Large intestine (tissue), 3 donors: ENCODE results near the gene MRPS18A. TPM values are rescaled to one million over a fixed set of nuclear protein-coding genes. Genes with fewer than 3 reads are reported as not detected.

Source experiments
- DNase-seq, 2 donors: peaks; one replicate each; pipeline versions ENCODE4 v3.0.0 to v3.0.0-alpha.2; 2013
- H3K27ac ChIP-seq: one replicate; pipeline ENCODE4 v1.5.1; 2013; ENCODE audit warnings: low read length
- H3K27me3 ChIP-seq: 2 replicates; pipeline ENCODE4 v1.6.1; 2013; ENCODE audit warnings: low read length; ENCODE audit not compliant: control insufficient read depth, insufficient read depth
- H3K36me3 ChIP-seq: 2 replicates; pipeline ENCODE4 v1.6.1; 2013; ENCODE audit warnings: low read length; ENCODE audit not compliant: control insufficient read depth, insufficient read depth
- H3K4me1 ChIP-seq: one replicate; pipeline ENCODE4 v1.6.1; 2013; ENCODE audit warnings: low read length; ENCODE audit not compliant: control insufficient read depth, insufficient read depth
- H3K4me3 ChIP-seq: one replicate; pipeline ENCODE4 v1.5.1; 2013; ENCODE audit warnings: low read length
- H3K9me3 ChIP-seq: one replicate; pipeline ENCODE4 v1.6.1; 2013; ENCODE audit warnings: mild to moderate bottlenecking, low read depth, low read length, moderate library complexity; ENCODE audit not compliant: control insufficient read depth
- WGBS: methylation state at CpG from one replicate; pipeline ENCODE4 v1.1.5; 2013; ENCODE audit warnings: low lambda C conversion rate; ENCODE audit not compliant: insufficient coverage; 5-methylcytosine and 5-hydroxymethylcytosine counted together
- polyA plus RNA-seq: library from polyadenylated mRNA; unstranded; fragments of 120-200 nt; gene quantifications from one replicate; pipeline ENCODE4 v1.2.1, GENCODE V29; 2013

Gene MRPS18A
- polyA plus RNA-seq, 1 donor: 46.5 TPM

DNA sequence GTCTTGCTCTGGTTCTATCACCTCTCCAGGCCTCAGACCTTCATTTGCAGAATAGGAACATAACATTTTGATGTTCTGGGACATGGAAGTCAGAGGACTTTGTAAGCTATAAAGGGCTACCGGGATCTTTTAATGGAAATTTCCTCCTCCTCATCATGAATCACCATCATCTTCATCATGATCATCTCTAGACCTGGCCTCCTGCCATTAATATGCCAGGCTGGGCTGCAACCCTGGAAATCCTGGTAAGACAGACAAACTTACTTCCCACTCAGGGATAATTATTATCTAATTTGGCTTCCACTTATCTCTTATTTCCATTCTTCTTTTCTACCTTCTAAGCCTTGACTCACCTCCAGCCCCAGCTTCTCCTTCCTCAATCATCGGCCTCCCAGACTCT lies 41.0 kb upstream of the MRPS18A start:
- no peak for DNase-seq
- Histone ChIP-seq H3K27me3 (no peaks in the 10 kb centered on the region), H3K27ac (no peak overlapping the region), H3K9me3 (peaks cover 9% of the 10 kb centered on the region), H3K36me3 (no peaks in the 10 kb centered on the region), H3K4me1 (no peaks in the 10 kb centered on the region), H3K4me3 (no peak overlapping the region)
- 100% methylated on average over 1 of the region's 2 CpGs for WGBS

DNA sequence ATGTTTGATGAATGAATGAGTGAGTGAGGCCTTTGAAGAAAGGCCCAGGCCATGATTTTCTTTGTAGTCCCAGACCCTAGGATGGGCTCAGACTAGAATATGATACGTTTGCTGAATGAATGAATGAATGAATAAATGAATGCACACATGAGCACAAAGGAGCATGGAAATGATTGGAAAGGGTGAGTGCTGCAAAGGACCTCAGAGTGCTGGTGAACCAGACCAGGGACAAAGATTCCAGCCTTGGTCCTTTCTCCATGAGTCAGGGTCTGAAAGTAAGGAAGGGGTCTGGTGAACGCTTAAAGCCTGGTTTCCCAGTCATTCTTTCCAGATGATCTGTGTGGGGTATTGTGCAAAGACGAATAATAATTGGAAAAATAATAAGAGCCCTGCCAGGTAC lies 40.0 kb upstream of the MRPS18A start:
- WGBS: no CpG with 5 or more reads among the region's 3 CpGs
- Histone ChIP-seq H3K9me3 (peaks cover 9% of the 10 kb centered on the region), H3K4me1 (no peaks in the 10 kb centered on the region), H3K4me3 (no peak overlapping the region), H3K36me3 (no peaks in the 10 kb centered on the region), H3K27me3 (no peaks in the 10 kb centered on the region), H3K27ac (no peak overlapping the region)
- DNase-seq: no peak

DNA sequence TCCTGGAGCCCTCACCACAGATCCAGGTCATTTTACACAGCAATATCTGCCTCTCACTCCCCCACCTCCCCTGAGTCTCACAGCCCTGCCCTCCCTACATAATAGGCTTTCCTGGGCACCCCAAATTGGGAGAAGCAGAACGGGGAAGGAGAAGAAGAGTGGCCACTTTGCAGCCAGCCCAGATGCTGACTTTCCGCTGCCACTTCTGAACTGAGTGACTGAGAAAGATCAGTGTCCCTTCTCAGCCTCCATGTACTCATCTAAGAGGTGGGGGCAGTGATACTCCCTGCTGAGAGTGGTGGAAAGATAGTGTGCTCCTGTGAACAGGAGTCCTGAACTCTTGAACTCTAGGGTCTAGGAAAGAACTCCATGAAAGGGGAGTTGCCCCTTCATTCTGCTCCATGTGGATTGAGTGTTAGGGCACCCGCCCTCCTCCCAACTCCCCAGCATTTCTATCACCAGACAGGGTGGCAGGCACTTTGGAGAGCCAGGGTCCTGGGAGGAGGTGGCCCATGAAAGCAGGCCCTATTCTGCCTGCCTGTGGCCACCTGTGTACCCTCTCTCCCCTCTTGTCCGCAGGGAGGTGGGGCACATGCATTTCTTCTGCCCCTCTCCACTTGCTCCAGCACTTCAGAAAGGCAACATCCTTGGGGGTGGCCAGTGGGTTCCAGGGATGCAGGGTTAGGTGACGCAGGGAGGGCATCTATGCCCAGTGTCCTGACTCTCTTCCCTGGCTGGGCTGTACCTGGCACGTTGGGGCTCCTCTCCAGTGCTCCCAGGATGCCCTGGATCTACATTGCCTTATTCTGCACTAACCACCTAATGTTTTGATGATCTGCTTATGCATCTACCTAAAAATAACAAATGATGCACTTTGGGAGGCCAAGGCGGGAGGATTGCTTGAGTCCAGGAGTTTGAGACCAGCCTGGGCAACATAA lies 38.3 kb upstream of the MRPS18A start:
- H3K27ac ChIP-seq: no peak overlapping the region
- H3K27me3 ChIP-seq: no peaks in the 10 kb centered on the region
- peaks cover 7% of the 10 kb centered on the region for H3K9me3 ChIP-seq
- no peak for DNase-seq
- H3K4me1 ChIP-seq: no peaks in the 10 kb centered on the region
- H3K4me3 ChIP-seq: no peak overlapping the region
- WGBS: no CpG with 5 or more reads among the region's 7 CpGs
- no peaks in the 10 kb centered on the region for H3K36me3 ChIP-seq

DNA sequence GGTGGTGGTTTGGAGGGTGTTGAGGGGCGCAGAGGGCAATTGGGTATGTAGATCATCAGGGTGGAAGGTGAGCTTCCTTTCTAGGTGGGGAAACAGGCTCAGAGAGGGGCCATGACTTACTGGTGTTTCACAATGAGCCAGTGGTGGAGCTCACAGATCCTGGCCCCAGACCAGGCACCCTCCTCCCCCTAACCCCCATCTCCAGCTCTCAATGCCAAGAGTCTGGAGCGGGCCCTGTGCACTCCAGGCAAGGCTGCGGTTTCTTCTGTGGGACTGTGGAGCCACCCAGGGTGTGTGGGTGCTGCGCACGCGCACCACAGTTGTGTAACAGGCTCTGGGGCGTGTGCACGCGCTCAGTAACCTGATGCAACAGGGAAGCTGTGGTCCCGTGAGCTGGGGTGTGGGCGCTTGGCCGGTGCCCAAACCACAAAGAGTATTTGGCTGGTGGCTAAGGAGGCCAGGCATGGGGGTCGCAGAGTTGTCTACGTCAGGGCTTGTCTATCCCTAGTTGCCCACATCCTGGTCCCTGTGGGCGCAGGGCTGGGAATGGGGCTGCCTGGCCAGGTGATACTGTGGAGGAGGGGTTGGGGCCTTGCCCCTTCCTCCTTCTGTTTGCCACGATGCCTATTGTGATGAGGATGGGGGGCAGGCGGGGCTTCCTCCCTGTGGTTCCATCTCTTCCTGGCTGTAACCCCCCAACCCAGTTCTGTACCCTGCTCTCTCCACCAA lies 37.5 kb upstream of the MRPS18A start:
- H3K4me3 ChIP-seq: no peak overlapping the region
- H3K36me3 ChIP-seq: no peaks in the 10 kb centered on the region
- H3K4me1 ChIP-seq: no peaks in the 10 kb centered on the region
- DNase-seq: peak; percentile 43 to 45
- no peak overlapping the region for H3K27ac ChIP-seq
- no CpG with 5 or more reads among the region's 17 CpGs for WGBS
- H3K27me3 ChIP-seq: no peaks in the 10 kb centered on the region
- no peaks in the 10 kb centered on the region for H3K9me3 ChIP-seq

DNA sequence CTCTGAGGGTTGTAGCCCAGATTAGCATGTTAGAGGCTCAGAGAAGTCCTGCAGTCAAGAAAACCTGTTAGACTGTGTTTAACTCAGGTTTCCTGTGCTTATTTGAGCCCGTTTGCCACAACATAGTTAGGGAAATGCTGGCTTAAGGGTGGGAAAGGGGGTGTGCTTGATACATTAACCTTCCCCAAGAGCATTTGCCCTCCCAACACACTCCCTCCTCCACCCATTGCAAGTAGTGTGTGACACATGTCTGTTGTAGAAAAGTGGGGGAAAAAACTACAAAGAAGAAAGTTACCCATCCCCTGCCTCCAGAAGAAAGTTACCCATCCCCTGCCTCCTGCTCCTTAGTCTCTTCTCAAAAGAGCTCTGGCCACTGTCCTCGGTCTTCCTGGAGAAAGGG lies 36.8 kb upstream of the MRPS18A start:
- no peaks in the 10 kb centered on the region for H3K27me3 ChIP-seq
- H3K4me3 ChIP-seq: no peak overlapping the region
- no peaks in the 10 kb centered on the region for H3K36me3 ChIP-seq
- H3K27ac ChIP-seq: no peak overlapping the region
- H3K9me3 ChIP-seq: no peaks in the 10 kb centered on the region
- no peak for DNase-seq
- WGBS: no CpG with 5 or more reads among the region's 2 CpGs
- H3K4me1 ChIP-seq: peaks cover under 1% of the 10 kb centered on the region

DNA sequence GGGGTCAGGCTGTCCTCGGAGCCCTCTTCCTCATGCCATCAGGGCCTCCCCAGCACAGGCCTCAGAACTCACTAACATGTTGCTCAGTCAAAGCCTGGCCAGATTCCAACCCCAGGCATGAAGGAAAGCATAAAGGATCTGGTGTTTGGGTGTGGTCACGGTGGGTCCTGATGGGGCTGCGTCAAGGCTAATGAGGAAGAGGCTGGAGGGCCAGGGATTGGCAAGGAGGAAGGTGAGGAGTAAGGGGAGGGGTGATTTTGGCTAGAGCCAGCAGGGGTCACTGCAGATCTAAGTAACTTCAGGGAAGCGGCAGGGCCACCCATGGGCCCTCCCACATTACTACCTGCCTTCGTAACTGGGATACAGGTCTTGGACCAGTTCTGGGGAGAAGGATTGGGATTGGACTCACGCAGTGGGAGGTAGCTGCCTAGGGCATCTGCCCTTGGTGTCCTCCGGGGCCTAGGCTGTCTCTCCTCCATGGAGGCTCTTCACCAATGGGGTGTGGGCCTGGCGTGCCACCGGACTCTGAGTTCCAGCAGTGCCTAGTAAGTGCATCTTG lies 36.2 kb upstream of the MRPS18A start:
- Histone ChIP-seq H3K36me3 (no peaks in the 10 kb centered on the region), H3K27me3 (no peaks in the 10 kb centered on the region), H3K4me3 (no peak overlapping the region), H3K27ac (no peak overlapping the region), H3K4me1 (peaks cover 5% of the 10 kb centered on the region), H3K9me3 (no peaks in the 10 kb centered on the region)
- DNase-seq: peak; percentile 67 to 75
- no CpG with 5 or more reads among the region's 9 CpGs for WGBS

DNA sequence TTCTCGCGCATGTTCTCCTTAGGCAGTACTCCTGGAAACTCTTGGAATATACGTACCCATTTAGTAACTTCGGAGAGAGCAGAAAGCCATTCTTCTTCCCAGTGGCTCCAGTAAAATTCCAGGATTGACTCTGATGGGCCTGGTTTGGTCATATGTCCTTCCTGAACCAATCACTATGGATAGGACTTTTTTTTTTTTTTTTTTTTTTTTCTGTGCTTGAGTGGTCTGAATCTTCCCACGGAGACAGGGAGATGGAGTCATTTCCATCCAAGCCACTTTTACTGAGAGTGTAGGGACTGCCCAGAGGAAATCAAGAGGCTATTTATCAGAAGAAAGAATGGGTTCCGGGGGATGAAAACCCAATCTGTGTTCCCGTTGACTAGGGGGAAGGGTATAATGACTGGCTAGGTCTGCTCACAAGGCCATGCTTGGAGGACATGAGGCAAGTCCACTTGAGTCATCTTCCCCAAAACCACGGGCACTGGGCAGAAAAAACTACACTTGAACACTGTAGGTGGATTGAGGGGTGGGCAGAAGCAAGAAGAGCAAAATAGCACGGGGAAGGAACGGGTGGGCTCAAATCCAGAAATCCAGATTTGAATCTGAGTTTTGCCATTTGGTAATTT lies 35.4 kb upstream of the MRPS18A start:
- WGBS: 80% methylated on average over 3 of the region's 10 CpGs
- DNase-seq: no peak
- Histone ChIP-seq H3K36me3 (no peaks in the 10 kb centered on the region), H3K4me3 (no peak overlapping the region), H3K4me1 (peaks cover 12% of the 10 kb centered on the region), H3K9me3 (no peaks in the 10 kb centered on the region), H3K27ac (no peak overlapping the region), H3K27me3 (no peaks in the 10 kb centered on the region)

DNA sequence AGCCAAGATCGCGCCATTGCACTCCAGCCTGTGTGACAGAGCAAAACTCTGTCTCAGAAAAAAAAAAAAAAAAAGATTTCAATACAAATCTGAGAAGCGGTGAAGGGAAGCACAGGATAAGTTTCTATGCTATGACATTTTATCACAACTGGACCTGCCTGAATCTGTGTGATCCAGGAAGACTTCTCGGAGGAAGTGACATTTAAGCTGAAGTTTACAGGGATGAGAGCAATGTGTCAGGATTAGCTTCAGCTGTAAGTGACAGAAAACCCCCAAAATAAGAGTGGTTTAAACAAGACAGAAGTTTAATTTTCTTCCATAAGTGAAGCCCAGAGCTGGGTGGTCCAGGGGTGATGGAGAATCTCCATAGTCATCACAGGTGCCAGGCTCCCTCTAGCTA lies 33.4 kb upstream of the MRPS18A start:
- no peaks in the 10 kb centered on the region for H3K27me3 ChIP-seq
- H3K27ac ChIP-seq: no peak overlapping the region
- WGBS: 100% methylated on average over 1 of the region's 4 CpGs
- H3K4me1 ChIP-seq: peaks cover 13% of the 10 kb centered on the region
- DNase-seq: no peak
- H3K36me3 ChIP-seq: no peaks in the 10 kb centered on the region
- no peaks in the 10 kb centered on the region for H3K9me3 ChIP-seq
- H3K4me3 ChIP-seq: no peak overlapping the region

DNA sequence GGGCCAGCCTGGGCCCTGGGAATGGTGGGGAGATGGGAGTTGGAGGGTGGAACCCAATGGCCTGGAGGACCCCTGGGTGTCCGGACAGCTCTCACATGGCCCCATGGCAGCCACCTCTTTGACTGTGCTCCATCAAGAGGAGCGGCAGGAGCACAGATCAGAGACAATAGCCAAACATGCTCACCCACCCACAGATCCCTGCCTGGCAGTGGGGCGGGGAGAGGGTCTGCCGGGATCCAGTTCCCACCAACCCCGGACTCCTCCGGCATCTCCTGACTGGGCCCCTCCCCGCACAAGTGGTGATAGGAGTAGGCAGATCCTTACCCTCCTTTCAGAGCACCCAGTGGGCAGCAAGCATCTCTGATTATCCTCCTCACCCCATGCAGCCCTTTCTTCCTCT lies 31.9 kb upstream of the MRPS18A start:
- H3K4me3 ChIP-seq: no peak overlapping the region
- H3K4me1 ChIP-seq: peaks cover 13% of the 10 kb centered on the region
- WGBS: no CpG with 5 or more reads among the region's 7 CpGs
- no peaks in the 10 kb centered on the region for H3K36me3 ChIP-seq
- no peak for DNase-seq
- no peaks in the 10 kb centered on the region for H3K9me3 ChIP-seq
- H3K27ac ChIP-seq: no peak overlapping the region
- H3K27me3 ChIP-seq: no peaks in the 10 kb centered on the region

DNA sequence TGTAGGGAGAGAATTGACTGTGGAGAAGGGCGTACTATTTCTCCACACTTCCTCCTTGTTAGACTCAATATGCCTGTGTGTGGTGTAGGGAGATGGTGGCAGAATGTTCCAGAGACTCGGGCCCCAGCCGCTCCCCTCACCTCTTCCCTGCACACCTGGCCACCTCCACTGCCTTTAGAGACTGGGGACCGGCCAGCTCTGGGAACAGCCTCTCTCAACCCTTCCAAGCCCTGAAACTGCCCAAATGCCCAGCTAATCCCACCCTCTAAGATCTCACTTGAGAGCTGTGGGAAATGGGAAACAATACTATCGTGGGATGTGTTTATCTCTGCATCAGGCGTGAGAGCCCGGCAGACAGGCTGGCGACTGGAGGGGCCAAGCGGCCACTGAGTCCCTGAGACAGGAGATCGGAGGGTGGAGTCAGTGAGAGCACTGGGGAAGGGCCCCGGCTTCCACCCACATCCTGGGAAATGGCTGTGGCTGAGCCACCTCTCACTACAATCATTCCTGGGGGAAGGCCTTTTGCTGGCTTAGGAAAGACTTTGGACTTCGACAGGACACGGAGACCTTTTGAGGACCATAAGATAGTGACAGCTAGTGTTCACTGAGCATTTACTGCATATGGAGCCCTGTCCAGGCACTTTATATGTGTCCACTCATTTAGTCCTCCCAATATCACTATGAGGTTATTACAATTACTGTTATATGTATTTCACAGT lies 31.0 kb upstream of the MRPS18A start:
- no CpG with 5 or more reads among the region's 13 CpGs for WGBS
- no peaks in the 10 kb centered on the region for H3K27me3 ChIP-seq
- no peaks in the 10 kb centered on the region for H3K36me3 ChIP-seq
- H3K27ac ChIP-seq: peak overlapping the region; percentile 11
- no peaks in the 10 kb centered on the region for H3K9me3 ChIP-seq
- H3K4me1 ChIP-seq: peaks cover 13% of the 10 kb centered on the region
- peak; percentile 50 to 79 for DNase-seq
- no peak overlapping the region for H3K4me3 ChIP-seq
